ENCODE results near the gene WDR55.
"Not testable (repeated sequence)": the region's sequence is repeated elsewhere in the genome, so short reads cannot be mapped to it uniquely, and the experiment has no call there.

Gene WDR55

GRCh38 chr5:140708787-140709186, 44.1 kb downstream of the WDR55 start:
- not testable (repeated sequence) for FAIRE-seq; DNase-seq (ENCODE audit: low spot score)

- no peak for FAIRE-seq
These were observed 46.3 kb downstream of the WDR55 start for GRCh38 chr5:140710899-140711552.

GRCh38 chr5:140711794-140712193, 47.1 kb downstream of the WDR55 start:
- no peak for DNase-seq (ENCODE audit: low spot score)
- FAIRE-seq = no peak

More at GRCh38 chr5:140710899-140711552, 46.3 kb downstream of the WDR55 start:
- DNase-seq (ENCODE audit: low spot score) = peak; percentile 71

- DNase-seq (ENCODE audit: low spot score) (no peak), FAIRE-seq (no peak)
These were observed 48.9 kb downstream of the WDR55 start for GRCh38 chr5:140713562-140714094.

- not testable (repeated sequence) for FAIRE-seq; DNase-seq (ENCODE audit: low spot score)
These were observed 51.5 kb downstream of the WDR55 start for GRCh38 chr5:140716238-140716637.

- no peak for FAIRE-seq
- no peak for DNase-seq (ENCODE audit: low spot score)
These were observed 53.5 kb downstream of the WDR55 start for GRCh38 chr5:140718266-140718592.

GRCh38 chr5:140720738-140721137, 56.0 kb downstream of the WDR55 start:
- FAIRE-seq; DNase-seq (ENCODE audit: low spot score): not testable (repeated sequence)

- not testable (repeated sequence) for DNase-seq (ENCODE audit: low spot score); FAIRE-seq
These were observed 56.7 kb downstream of the WDR55 start for GRCh38 chr5:140721395-140721794.

All from urothelium cell line (cell line).